Esophagus mucosa (tissue), 1 donor: ENCODE measurements around the gene HGS. TPM values are rescaled to one million over a fixed set of nuclear protein-coding genes. Genes with fewer than 3 reads are reported as not detected.

Source experiments
- ATAC-seq: fragments of 200-7000 bp; cut with Tn5 transposase; one replicate; pipeline ENCODE4 v1.9.1; 2020
- total RNA-seq: library from RNA; stranded (reverse); gene quantifications from one replicate; pipeline ENCODE4 v1.2.4, GENCODE V29; 2023
- donor health status: DM: yes; HTN: yes; CAD: no.

Gene HGS
- 62.5 TPM for total RNA-seq

DNA sequence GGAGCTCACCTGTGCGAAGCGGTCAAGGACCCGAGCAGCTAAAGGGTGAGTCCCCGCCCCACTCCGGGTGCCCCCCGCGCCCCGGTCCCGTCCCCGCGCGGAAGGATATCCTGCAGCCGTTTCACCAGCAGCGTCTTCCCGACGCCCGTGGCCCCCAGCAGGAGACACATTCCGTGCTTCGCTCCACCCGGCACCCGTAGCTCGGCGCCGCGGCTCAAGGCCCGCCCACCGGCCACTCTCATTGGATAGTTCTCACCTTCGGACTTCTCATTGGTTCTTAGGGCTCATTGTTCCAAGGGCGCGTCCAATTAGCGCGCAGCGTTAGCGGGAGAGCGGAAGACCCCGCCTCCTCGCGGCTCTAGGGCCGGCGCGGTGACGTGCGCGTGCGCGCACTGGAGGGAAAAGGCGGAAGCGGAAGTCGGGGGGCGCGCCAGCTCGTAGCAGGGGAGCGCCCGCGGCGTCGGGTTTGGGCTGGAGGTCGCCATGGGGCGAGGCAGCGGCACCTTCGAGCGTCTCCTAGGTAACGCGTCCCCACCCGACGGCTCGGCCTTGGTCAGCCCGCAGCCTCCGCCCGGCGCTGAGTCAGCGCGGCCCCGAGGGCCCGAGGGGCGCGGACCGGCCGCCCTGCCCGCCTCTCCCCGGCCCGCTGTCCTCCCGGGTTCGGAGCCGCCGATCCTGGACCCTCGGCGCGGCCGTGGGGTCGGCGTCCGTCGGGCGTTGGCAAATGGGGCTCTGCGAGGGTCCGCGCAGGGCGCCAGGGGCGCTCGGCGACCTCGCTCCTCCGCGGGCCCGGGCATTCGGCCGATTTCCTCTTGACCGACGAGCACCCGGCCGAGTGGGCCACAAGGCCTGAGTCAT is at the start of gene HGS, which contains the start of gene ARL16:
Gene HGS, plus strand, starts transcription at position 428 of the 858 bp plus-strand sequence. Its CDS starts 56 bp downstream, at position 484.
Gene ARL16, minus strand, starts transcription at position 214 of the 858 bp plus-strand sequence. Its CDS starts 44 bp downstream, at position 170.
- peak; percentile 94 for ATAC-seq

- ATAC-seq, result peak; percentile 80
Observed at GRCh38 chr17:81635431-81635830, 48.4 kb upstream of the HGS start.

GRCh38 chr17:81635973-81636504 is 47.8 kb upstream of the HGS start:
- peak; percentile 65 for ATAC-seq

GRCh38 chr17:81636505-81637288 is 47.1 kb upstream of the HGS start, which contains the start of the genes NPLOC4 and TSPAN10:
Gene NPLOC4, minus strand, starts transcription at chr17:81637112. Its CDS starts 182 bp downstream, at chr17:81636930.
Gene TSPAN10, plus strand, starts transcription at chr17:81637196. Its CDS starts 5,217 bp downstream, at chr17:81642413.
- ATAC-seq, result peak; percentile 72

GRCh38 chr17:81638683-81639082 is 45.1 kb upstream of the HGS start:
- no peak for ATAC-seq

- ATAC-seq, result no peak
Observed at GRCh38 chr17:81640011-81640410, 43.8 kb upstream of the HGS start.

- ATAC-seq, result peak; percentile 91
Observed at GRCh38 chr17:81641825-81642489, 41.9 kb upstream of the HGS start.

GRCh38 chr17:81644496-81644895 is 39.3 kb upstream of the HGS start:
- ATAC-seq, result no peak

DNA sequence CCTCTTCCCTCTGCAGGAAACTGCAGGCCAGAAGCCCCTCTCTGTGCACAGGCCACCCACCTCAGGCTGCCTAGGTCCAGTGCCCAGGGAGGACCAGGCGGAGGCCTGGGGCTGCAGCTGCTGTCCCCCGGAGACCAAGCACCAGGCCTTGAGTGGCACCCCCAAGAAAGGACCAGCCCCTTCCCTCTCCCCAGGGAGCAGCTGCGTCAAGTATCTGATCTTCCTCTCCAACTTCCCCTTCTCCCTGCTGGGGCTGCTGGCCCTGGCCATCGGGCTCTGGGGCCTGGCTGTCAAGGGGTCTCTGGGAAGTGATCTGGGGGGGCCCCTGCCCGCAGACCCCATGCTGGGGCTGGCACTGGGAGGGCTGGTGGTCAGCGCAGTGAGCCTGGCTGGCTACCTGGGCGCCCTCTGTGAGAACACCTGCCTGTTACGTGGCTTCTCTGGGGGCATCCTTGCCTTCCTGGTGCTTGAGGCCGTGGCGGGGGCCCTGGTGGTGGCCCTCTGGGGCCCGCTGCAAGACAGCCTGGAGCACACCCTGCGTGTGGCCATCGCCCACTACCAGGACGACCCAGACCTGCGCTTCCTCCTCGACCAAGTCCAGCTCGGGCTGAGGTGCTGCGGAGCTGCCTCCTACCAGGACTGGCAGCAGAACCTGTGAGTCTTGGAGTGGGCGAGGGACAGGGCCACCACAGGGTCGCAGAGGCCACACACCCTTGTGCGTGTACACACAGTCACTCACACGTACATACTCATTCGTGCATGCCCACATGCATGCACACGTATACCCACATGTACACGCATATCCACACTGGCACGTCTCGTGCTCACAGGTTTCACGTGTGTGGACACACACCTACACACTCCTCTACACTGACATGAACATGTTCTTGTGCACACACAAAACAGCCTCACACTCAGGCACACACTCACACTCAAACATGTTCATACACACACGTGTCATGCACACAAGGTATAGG is 38.5 kb upstream of the HGS start:
- no peak for ATAC-seq

DNA sequence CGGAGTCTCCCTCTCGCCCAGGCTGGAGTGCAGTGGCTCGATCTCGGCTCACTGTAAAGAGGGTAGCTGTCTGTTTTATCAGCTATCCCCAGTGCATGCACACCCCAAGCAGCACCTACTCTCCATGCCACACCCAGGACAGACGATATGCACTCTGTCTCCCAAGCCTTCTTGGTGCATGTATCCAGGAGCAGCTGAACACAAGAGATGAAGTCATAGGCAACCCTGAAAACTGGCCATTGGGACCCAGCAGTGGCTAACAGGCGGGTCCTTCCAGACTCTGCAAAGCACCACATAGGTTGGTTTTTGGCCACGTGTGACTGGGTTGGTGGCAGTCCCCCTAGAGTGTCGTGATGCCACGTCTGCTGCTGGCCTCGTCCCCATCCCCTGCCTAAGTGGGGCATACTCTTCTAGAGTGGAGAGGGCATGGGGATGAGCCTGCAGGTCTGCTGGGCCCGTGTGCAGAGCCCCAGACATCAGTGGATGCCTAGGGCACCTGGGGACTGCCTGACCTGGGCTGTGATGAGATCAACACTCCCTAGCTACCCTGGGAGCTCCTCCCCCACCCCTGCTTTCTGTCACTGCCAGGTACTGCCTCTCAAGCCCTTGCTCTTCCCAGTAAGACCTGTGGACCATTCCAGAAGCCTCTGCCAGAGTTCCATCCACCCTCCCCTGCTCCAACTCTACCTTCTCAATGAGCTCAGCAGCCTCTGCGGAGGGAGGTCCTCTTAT is 36.8 kb upstream of the HGS start:
- ATAC-seq, result no peak

DNA sequence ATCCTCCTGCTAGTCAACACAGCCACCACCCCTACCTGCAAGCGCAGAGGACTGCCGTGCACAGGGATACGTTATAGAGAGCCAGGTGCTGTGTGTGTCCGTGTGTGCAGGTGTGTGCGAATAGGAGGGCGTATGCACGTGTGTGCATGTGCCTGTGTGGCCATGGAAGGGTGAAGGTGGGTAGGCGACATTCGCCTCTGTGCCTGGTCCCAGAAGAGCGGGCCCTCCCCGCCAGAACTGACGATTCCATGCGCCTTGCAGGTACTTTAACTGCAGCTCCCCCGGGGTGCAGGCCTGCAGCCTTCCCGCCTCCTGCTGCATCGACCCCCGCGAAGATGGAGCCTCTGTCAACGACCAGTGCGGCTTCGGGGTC is 36.2 kb upstream of the HGS start:
- ATAC-seq, result no peak

- no peak for ATAC-seq
Observed at GRCh38 chr17:81648013-81648706, 35.7 kb upstream of the HGS start.

DNA sequence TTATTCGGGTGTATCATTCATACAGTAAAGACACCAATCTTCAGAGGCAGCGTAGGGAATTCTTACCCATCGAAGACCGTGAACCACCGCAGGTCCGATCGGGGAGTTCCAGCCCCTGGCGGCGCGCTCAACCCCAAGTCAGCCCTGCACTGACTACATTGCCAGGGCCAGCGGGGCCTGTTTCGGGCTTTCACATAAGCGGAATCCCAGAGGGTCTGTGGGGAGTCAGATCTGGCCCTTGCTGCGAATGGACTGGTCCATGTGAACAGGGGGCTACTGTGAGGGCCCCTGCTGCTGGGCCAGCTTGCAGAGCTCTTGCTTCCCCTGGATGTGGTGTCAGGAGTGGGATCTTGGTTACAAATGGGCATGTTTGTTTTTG is 35.1 kb upstream of the HGS start:
- ATAC-seq, result no peak

DNA sequence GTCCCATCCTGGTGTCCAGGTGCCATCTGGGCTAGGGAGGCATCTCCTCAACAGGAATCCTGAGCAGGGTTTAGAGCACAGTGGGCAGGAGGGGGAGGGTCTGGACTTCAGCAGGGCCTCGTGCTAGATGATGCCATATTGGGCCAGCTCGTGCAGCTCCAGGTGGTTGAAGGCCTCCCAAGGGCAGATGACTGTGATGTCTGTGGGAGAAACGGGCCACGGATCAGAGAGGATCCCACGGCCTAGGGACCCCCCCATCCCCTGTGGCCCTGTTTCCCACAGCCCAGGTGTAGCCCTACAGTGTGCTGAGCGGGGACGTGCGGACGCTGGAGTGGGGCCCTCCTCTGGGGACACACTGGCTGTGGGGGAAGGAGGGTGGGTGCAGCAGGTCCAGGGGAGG is 32.9 kb upstream of the HGS start:
- no peak for ATAC-seq

DNA sequence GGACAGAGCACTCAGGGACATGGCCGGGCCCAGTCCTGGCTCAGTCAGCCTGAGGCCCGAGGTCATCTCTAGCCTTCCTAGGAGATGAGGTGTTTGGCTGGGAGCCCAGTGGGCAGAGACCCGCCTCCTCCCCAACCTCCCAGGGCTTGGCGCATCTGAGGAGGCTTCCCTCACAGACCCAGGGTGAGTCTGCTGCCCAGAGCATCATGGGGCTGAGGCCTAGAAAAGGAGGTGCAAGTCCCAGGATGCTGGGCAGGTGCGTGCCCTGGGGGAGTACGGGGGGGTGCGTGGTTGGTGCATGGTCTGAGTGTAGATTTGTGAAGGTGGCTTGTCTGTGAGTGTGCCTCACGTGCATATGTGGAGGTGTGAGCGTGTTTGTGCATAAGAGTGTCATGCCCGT is 32.1 kb upstream of the HGS start:
- ATAC-seq, result peak; percentile 24

- no peak for ATAC-seq
Observed at GRCh38 chr17:81652906-81653771, 30.7 kb upstream of the HGS start.

- no peak for ATAC-seq
Observed at GRCh38 chr17:81655378-81656117, 28.3 kb upstream of the HGS start.

DNA sequence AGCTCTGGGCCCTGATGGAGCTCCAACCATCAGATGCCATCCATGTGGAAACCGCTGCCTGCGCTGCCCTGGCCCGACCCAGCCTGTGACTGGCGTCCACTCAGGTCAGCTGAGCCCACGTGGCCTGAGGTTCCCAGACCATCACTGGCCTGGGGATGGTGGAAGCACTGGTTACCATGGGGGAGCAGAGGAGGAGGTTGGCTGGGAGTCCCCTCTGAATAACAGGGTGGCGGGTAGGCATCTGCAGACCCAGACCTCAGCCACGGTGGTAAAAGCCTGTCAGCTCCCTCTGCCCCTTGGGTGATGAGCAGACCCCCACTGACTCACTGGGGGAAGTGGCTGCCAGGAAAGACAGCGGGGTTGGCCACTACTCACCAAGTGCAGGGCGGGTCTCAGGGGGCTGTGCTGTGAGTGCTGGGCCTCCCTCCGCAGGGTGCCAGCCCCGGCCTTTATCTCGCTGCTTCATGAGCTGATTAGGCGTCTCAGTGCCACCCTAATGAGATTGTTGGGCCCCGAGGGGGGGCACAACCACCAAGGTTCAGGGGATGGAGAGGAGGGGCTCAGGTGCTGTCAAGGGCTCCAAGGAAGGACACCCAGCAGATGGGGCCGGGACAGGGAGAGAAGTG is 27.6 kb upstream of the HGS start, which contains the start of gene PDE6G:
Gene PDE6G, minus strand, starts transcription at position 425 of the 626 bp plus-strand sequence. CDS start 3,237 bp downstream, outside the sequence.
- no peak for ATAC-seq
